ENCODE data around the gene BRICD5.

The BRICD5 gene

DNA sequence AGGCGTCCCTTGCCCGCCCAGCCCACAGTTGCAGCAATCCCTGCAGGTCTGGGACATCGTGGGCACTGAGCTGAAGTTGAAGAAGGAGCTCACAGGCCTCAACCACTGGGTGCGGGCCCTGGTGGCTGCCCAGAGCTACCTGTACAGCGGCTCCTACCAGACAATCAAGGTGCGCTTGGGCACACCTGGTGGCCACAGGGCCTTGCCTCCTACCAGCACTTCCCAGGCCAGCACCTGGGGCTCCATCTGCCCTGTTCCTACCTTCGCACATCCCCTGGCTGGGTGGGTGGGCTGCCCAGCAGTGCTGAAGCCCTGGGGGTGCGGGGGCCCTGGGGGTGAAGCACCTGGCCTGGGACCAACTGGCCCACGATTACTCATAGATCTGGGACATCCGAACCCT, 35.2 kb downstream of the BRICD5 start:
- CTCF ChIA-PET, result interaction anchor here (1.2 kb wide), 1 partner anchor 10 kb away, joined by 3 read pairs; no protein-coding TSS in a partner anchor
- POLR2A ChIA-PET, result no interaction called here
- TF ChIP-seq, protein P1, sequence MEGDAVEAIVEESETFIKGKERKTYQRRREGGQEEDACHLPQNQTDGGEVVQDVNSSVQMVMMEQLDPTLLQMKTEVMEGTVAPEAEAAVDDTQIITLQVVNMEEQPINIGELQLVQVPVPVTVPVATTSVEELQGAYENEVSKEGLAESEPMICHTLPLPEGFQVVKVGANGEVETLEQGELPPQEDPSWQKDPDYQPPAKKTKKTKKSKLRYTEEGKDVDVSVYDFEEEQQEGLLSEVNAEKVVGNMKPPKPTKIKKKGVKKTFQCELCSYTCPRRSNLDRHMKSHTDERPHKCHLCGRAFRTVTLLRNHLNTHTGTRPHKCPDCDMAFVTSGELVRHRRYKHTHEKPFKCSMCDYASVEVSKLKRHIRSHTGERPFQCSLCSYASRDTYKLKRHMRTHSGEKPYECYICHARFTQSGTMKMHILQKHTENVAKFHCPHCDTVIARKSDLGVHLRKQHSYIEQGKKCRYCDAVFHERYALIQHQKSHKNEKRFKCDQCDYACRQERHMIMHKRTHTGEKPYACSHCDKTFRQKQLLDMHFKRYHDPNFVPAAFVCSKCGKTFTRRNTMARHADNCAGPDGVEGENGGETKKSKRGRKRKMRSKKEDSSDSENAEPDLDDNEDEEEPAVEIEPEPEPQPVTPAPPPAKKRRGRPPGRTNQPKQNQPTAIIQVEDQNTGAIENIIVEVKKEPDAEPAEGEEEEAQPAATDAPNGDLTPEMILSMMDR (IDR thresholded peaks at IDR 0.05; ENCODE audit: insufficient read depth, low read length, missing control alignments), result no peak
- DNase-seq (ENCODE audit: low read depth, low spot score), result no peak
- no peak overlapping the region for H3K4me3 ChIP-seq (ENCODE audit: low read depth, low read length)

DNA sequence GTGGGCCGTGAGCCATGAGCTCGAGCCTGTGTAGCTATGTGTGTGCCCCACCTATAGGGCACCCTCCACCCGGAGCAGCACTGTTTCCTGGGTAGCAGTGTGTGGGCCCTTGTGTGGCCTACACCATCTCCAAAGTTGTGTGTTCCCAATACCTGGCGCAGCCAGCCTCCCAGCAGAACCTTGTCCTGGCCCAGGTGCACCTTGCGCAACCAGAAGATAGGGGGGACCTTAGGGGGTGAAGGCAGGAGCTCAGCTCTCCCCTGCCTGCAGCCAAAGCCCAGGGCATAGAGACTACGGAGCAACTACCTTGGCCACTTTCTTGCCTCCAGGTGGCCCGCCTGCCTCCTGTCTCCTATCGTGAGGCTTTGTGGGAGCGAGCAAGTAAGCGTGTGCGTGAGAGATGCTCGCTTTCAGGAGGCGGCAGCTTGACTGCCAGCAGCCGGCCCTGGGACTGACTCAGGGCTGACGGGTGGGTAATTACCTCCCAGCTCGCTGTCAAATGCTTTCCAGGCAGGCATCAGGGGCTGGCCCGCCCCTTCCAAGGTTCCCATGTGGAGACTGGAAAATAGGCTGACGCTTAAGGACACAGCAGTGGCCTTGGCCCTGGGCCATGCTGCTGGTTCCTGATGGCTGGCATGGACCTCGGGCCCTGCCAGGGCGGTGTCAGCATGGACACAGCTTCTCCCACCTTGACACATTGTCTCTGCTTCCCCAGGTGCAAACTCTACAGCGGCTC, 36.1 kb downstream of the BRICD5 start:
- CTCF ChIA-PET, result interaction anchor here (1.2 kb wide), 1 partner anchor 10 kb away, joined by 3 read pairs; no protein-coding TSS in a partner anchor

DNA sequence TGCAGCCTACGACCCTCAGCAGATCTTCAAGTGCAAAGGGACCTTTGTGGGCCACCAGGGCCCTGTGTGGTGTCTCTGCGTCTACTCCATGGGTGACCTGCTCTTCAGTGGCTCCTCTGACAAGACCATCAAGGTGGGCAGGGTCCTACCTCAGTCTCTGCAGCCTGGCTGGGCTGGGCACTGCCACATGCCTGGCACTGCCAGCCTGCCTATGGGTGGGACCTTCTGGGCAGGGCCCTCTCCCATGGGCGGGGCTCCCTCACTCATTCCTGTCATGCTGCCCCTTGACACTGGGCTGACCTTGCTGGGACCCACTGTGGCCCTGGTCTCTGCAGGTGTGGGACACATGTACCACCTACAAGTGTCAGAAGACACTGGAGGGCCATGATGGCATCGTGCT, 36.7 kb downstream of the BRICD5 start:
- CTCF ChIA-PET, result no interaction called here
- DNase-seq (ENCODE audit: low read depth, low spot score), result no peak
- POLR2A ChIA-PET, result interaction anchor here (1.2 kb wide), 1 partner anchor 18 kb away, joined by 3 read pairs; the partner anchor contains the start of gene TRAF7
- TF ChIP-seq, protein P1 (IDR thresholded peaks at IDR 0.05; ENCODE audit: insufficient read depth, low read length, missing control alignments), result no peak
- H3K4me3 ChIP-seq (ENCODE audit: low read depth, low read length), result no peak overlapping the region

More for the DNA sequence above, 36.1 kb downstream of the BRICD5 start:
- no peak overlapping the region for H3K4me3 ChIP-seq (ENCODE audit: low read depth, low read length)
- TF ChIP-seq, protein P1 (IDR thresholded peaks at IDR 0.05; ENCODE audit: insufficient read depth, low read length, missing control alignments), result no peak
- POLR2A ChIA-PET, result interaction anchor here (1.2 kb wide), 1 partner anchor 19 kb away, joined by 3 read pairs; the partner anchor contains the start of gene TRAF7
- DNase-seq (ENCODE audit: low read depth, low spot score), result no peak

DNA sequence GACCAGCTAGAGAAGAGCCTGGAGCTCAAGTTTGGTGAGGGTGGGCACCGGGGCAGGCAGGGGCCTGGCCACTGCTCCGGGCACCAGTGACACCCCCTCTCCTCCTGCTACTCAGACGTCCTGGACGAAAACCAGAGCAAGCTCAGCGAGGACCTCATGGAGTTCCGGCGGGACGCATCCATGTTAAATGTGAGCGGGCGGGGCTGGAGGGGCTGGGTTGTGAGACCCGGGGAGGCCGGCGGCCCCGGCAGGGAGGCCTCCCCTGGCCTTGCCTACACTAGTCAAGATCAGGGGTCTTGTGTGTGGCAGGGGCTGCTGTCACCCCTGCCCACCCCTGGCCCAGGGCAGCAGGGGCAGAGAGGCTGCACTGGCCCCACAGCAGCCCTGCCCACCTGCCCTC, 37.3 kb downstream of the BRICD5 start:
- ChIA-PET CTCF (no interaction called here), POLR2A (interaction anchor here (1.2 kb wide), 1 partner anchor 18 kb away, joined by 4 read pairs; the partner anchor contains the start of gene TRAF7)
- TF ChIP-seq, protein P1 (IDR thresholded peaks at IDR 0.05; ENCODE audit: insufficient read depth, low read length, missing control alignments), result no peak
- H3K4me3 ChIP-seq (ENCODE audit: low read depth, low read length), result no peak overlapping the region
- no peak for DNase-seq (ENCODE audit: low read depth, low spot score)

DNA sequence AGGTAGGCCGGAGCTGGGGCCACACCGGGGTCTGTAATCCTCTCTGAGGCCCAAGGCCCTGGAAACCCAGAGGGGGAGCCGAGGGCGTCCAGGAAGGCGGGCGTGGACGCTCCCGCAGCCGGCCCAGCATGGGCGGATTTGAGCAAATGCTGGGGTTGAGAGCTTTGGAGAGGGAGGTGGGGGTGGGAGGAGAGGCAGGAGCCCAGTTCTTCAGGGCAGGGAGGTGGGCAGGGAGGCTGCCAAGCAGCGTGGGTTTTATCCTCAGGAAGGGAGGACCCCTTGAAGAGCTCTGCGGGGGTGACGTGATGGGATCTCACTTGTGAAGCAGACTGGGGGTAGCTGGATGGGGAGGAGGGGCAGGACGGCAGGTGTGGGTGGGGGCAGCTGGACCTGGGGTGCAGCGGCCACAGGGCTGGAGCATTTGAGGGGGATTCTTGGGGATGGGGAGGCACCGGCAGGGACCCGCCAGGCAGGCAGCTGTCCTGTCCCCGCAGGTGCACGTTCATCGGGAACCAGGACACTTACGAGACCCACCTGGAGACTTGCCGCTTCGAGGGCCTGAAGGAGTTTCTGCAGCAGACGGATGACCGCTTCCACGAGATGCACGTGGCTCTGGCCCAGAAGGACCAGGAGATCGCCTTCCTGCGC, 37.9 kb downstream of the BRICD5 start:
- ChIA-PET CTCF (no interaction called here), POLR2A (interaction anchor here (1.2 kb wide), 1 partner anchor 17 kb away, joined by 4 read pairs; the partner anchor contains the start of gene TRAF7)
- no peak for DNase-seq (ENCODE audit: low read depth, low spot score)
- TF ChIP-seq, protein P1 (IDR thresholded peaks at IDR 0.05; ENCODE audit: insufficient read depth, low read length, missing control alignments), result no peak
- H3K4me3 ChIP-seq (ENCODE audit: low read depth, low read length), result no peak overlapping the region

DNA sequence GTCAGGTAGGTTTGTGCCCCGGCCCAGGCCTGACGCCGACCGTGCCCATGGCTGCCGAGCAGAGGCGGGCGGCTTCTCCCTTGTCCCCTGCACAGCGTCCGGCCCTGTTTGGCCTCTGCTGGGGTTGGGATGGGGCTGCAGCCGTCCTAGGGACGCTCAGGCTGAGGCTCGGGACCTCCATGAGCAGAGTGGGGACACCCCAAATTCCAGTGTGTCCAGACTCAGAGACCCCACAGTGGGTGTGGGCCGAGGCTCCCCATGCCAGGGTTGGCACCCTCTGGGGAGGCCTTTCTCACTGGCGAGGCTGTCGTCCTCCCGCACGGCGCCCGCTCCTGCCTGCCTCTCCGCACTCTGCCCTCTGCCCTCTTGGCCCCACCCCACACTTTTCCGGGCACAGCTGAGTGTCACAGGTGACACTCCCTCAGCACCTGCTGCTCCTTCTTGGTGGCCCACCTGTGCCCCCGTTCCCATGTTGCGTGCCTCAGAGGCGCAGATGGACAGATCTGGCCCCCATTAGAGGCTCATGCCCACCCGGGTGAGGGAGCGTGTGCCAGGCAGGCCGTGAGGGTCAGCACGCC, 39.0 kb downstream of the BRICD5 start:
- TF ChIP-seq, protein P1 (IDR thresholded peaks at IDR 0.05; ENCODE audit: insufficient read depth, low read length, missing control alignments), result no peak
- CTCF ChIA-PET, result interaction anchor here (0.7 kb wide), 1 partner anchor 17 kb away, joined by 3 read pairs; no protein-coding TSS in a partner anchor
- POLR2A ChIA-PET, result no interaction called here

More for the DNA sequence above, 39.0 kb downstream of the BRICD5 start:
- no peak overlapping the region for H3K4me3 ChIP-seq (ENCODE audit: low read depth, low read length)
- no peak for DNase-seq (ENCODE audit: low read depth, low spot score)
